ENCODE data around the gene IL7R. TPM values are rescaled to one million over a fixed set of nuclear protein-coding genes. Genes with fewer than 3 reads are reported as not detected.

The IL7R gene
- total and polyA plus RNA-seq, 10 of the 15 experiments (the other 5 are each of a cell fraction or from before 2014, with no cell fraction given), result 0.40 to 21.1 (median 0.85) TPM

DNA sequence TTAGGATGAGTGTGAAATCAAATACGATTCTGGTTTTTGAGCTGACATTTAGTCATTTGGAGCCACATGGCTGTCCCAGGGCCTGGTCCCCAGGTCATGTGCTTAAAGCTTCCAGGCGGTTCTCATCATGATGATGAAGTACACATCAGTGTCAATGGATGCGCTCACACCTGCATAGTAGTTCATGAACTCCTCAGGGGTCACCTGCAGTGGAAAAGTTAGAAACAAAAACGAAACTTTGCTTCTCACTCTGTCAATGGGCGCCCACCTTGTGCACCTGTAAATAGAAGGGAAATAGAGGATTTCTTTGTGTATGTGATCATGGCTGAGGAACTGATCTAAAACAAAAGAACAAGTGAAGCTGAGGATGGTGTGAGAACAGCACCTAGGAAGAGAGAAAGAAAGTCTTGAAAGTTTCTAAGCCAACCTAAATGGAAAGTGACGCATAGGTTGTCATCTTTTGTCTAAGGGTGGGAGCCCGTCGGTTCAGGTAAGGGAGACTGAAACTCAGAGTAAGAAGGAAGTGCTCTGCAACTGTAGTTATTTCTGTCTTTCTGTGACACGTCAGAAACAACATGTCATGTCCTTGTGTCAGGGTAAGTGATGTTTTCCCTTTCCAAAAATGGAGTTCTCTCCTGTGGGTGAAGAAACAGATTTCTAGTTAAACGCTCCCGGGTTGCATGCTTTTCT is 47.9 kb downstream of the IL7R start (continued):
- TF ChIP-seq, protein P1, sequence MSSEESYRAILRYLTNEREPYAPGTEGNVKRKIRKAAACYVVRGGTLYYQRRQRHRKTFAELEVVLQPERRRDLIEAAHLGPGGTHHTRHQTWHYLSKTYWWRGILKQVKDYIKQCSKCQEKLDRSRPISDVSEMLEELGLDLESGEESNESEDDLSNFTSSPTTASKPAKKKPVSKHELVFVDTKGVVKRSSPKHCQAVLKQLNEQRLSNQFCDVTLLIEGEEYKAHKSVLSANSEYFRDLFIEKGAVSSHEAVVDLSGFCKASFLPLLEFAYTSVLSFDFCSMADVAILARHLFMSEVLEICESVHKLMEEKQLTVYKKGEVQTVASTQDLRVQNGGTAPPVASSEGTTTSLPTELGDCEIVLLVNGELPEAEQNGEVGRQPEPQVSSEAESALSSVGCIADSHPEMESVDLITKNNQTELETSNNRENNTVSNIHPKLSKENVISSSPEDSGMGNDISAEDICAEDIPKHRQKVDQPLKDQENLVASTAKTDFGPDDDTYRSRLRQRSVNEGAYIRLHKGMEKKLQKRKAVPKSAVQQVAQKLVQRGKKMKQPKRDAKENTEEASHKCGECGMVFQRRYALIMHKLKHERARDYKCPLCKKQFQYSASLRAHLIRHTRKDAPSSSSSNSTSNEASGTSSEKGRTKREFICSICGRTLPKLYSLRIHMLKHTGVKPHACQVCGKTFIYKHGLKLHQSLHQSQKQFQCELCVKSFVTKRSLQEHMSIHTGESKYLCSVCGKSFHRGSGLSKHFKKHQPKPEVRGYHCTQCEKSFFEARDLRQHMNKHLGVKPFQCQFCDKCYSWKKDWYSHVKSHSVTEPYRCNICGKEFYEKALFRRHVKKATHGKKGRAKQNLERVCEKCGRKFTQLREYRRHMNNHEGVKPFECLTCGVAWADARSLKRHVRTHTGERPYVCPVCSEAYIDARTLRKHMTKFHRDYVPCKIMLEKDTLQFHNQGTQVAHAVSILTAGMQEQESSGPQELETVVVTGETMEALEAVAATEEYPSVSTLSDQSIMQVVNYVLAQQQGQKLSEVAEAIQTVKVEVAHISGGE (CRISPR knock-in tag; IDR thresholded peaks at IDR 0.05), result no peak
- TF ChIP-seq ZNF622 (IDR thresholded peaks at IDR 0.05) (no peak), PAX5 (IDR thresholded peaks at IDR 0.05; ENCODE audit: borderline replicate concordance, low read depth, low read length) (0 out of 2 replicates have a peak, but pooled peaks have one; percentile 18), MEF2A (IDR thresholded peaks at IDR 0.05; ENCODE audit: insufficient read depth, low read depth, low read length) (peak; percentile 91), NFIC (IDR thresholded peaks at IDR 0.05; ENCODE audit: low read depth, low read length) (peak; percentile 65), GABPA (IDR thresholded peaks at IDR 0.05; ENCODE audit: low read depth) (peak; percentile 34; the same call in 1 of the 2 replicates), SPI1 (IDR thresholded peaks at IDR 0.05; ENCODE audit: borderline replicate concordance, insufficient read depth, low read depth, low read length) (peak; percentile 78), CBFB (IDR thresholded peaks at IDR 0.05; ENCODE audit: low read depth) (no peak), SREBF1 (IDR thresholded peaks at IDR 0.05; ENCODE audit: low read length) (no peak), SMAD1 (IDR thresholded peaks at IDR 0.05; ENCODE audit: low read depth, partially characterized antibody) (no peak), NBN (IDR thresholded peaks at IDR 0.05) (no peak), RELA (IDR thresholded peaks at IDR 0.05; ENCODE audit: borderline replicate concordance, partially characterized antibody) (no peak), IKZF2 (IDR thresholded peaks at IDR 0.05) (peak in 1 of 2 experiments; percentile 67)
- TF ChIP-seq, protein P2, sequence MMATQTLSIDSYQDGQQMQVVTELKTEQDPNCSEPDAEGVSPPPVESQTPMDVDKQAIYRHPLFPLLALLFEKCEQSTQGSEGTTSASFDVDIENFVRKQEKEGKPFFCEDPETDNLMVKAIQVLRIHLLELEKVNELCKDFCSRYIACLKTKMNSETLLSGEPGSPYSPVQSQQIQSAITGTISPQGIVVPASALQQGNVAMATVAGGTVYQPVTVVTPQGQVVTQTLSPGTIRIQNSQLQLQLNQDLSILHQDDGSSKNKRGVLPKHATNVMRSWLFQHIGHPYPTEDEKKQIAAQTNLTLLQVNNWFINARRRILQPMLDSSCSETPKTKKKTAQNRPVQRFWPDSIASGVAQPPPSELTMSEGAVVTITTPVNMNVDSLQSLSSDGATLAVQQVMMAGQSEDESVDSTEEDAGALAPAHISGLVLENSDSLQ (IDR thresholded peaks at IDR 0.05), result peak; percentile 39; the same call in 1 of the 2 replicates
- TF ChIP-seq, protein P3, sequence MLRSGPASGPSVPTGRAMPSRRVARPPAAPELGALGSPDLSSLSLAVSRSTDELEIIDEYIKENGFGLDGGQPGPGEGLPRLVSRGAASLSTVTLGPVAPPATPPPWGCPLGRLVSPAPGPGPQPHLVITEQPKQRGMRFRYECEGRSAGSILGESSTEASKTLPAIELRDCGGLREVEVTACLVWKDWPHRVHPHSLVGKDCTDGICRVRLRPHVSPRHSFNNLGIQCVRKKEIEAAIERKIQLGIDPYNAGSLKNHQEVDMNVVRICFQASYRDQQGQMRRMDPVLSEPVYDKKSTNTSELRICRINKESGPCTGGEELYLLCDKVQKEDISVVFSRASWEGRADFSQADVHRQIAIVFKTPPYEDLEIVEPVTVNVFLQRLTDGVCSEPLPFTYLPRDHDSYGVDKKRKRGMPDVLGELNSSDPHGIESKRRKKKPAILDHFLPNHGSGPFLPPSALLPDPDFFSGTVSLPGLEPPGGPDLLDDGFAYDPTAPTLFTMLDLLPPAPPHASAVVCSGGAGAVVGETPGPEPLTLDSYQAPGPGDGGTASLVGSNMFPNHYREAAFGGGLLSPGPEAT (IDR thresholded peaks at IDR 0.05; ENCODE audit: low read depth), result peak; percentile 53; the same call in 1 of the 2 replicates
- TF ChIP-seq, protein P4, sequence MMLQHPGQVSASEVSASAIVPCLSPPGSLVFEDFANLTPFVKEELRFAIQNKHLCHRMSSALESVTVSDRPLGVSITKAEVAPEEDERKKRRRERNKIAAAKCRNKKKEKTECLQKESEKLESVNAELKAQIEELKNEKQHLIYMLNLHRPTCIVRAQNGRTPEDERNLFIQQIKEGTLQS (IDR thresholded peaks at IDR 0.05; ENCODE audit: borderline replicate concordance, extremely low read depth, low read depth, low read length), result no peak
- TF ChIP-seq, protein P5, sequence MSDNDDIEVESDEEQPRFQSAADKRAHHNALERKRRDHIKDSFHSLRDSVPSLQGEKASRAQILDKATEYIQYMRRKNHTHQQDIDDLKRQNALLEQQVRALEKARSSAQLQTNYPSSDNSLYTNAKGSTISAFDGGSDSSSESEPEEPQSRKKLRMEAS (IDR thresholded peaks at IDR 0.05; ENCODE audit: low read depth, low read length), result no peak
- TF ChIP-seq, protein P6, sequence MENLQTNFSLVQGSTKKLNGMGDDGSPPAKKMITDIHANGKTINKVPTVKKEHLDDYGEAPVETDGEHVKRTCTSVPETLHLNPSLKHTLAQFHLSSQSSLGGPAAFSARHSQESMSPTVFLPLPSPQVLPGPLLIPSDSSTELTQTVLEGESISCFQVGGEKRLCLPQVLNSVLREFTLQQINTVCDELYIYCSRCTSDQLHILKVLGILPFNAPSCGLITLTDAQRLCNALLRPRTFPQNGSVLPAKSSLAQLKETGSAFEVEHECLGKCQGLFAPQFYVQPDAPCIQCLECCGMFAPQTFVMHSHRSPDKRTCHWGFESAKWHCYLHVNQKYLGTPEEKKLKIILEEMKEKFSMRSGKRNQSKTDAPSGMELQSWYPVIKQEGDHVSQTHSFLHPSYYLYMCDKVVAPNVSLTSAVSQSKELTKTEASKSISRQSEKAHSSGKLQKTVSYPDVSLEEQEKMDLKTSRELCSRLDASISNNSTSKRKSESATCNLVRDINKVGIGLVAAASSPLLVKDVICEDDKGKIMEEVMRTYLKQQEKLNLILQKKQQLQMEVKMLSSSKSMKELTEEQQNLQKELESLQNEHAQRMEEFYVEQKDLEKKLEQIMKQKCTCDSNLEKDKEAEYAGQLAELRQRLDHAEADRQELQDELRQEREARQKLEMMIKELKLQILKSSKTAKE (IDR thresholded peaks at IDR 0.05; ENCODE audit: low read depth, poor library complexity, severe bottlenecking), result no peak

Data from GM12878 (cell line).